Stomach (tissue), 9 donors: ENCODE results near the gene HHLA2. TPM values are rescaled to one million over a fixed set of nuclear protein-coding genes. Genes with fewer than 3 reads are reported as not detected.

Experiments used
- DNase-seq, 2 donors: peaks; one replicate each; pipeline versions ENCODE4 v3.0.0 to v3.0.0-alpha.2; 2013 to 2019
- H3K27ac ChIP-seq, 5 donors: fragments of 200-600 bp in 4 of 5; sonication (generic) in 4 of 5; one replicate each; pipeline ENCODE4 v1.5.1; 2013 to 2019; ENCODE audit warnings: mild to moderate bottlenecking in 1 of 5, moderate library complexity in 1 of 5
- H3K27me3 ChIP-seq, 3 donors: fragments of 200-600 bp; sonication (generic); one replicate each; pipeline ENCODE4 v1.5.1; 2017 to 2019; ENCODE audit warnings: mixed run types in 1 of 3
- H3K36me3 ChIP-seq, 4 donors: fragments of 200-600 bp; sonication (generic); 1 replicate in 3 of 4; 2 replicates in 1 of 4; pipeline ENCODE4 v1.5.1; 2016 to 2019
- H3K4me1 ChIP-seq, 4 donors: fragments of 200-600 bp; sonication (generic); one replicate each; pipeline ENCODE4 v1.5.1; 2016 to 2019
- H3K4me3 ChIP-seq, 4 donors: fragments of 200-600 bp; sonication (generic) in 3 of 4; one replicate each; pipeline ENCODE4 v1.5.1; 2016 to 2019; ENCODE audit warnings: mild to moderate bottlenecking in 1 of 4
- H3K9me3 ChIP-seq, 4 donors: fragments of 200-600 bp; sonication (generic); one replicate each; pipeline ENCODE4 v1.5.1; 2016 to 2019
- CTCF ChIP-seq, 7 experiments: fragments of 450-650 bp in 4 of 7; fragments of 200-600 bp in 3 of 7; sonication (generic) in 3 of 7; IDR thresholded peaks; one replicate each; pipeline ENCODE4 v1.5.1; 2016 to 2019; ENCODE audit warnings: antibody characterized with exemption in 7 of 7, control low read depth in 2 of 7, mild to moderate bottlenecking in 1 of 7
- EP300 ChIP-seq: sonication (generic); formaldehyde crosslinking; IDR thresholded peaks from one replicate; pipeline ENCODE4 v1.6.1; 2017; ENCODE audit warnings: antibody characterized with exemption
- POLR2A ChIP-seq, 4 donors: fragments of 450-650 bp; IDR thresholded peaks; one replicate each; pipeline ENCODE4 v1.6.1; 2016; ENCODE audit warnings: antibody characterized with exemption in 4 of 4, control low read depth in 2 of 4, mild to moderate bottlenecking in 1 of 4, moderate library complexity in 1 of 4
- POLR2AphosphoS5 ChIP-seq, 3 donors: sonication (generic); formaldehyde crosslinking; IDR thresholded peaks; one replicate each; pipeline ENCODE4 v1.6.1; 2016; ENCODE audit warnings: antibody characterized with exemption in 3 of 3
- WGBS, 5 donors: extraction: QIAGEN DNeasy Blood & Tissue Kit in 3 of 5; methylation state at CpG; one replicate each; pipeline versions ENCODE4 v1.1.5 to v1.1.7; 2013 to 2018; 5-methylcytosine and 5-hydroxymethylcytosine counted together
- intact Hi-C: fragments of 100-400 bp; cut with DNase I; formaldehyde crosslinking; loops from one replicate; pipeline ENCODE4 v1.15.1; 2023; ENCODE audit warnings: low total_unique reads
- polyA plus RNA-seq, 3 donors: library from polyadenylated mRNA; stranded (reverse); fragments of 200-250 nt; gene quantifications; one replicate each; pipeline ENCODE4 v1.2.3, GENCODE V29; 2013
- total RNA-seq, 5 donors: library from RNA; depleted of rRNA; stranded (reverse); fragments of >200 nt; gene quantifications; one replicate each; pipeline versions ENCODE4 v1.1.0 to v1.2.3, GENCODE V29; 2014 to 2016
- donor health status: healthy with polysubstance abuse.
- donor health status: Bipolar disorder and iron deficiency.
- donor health status: healthy.

Gene HHLA2
- total and polyA plus RNA-seq, 8 donors, result 0.23 to 18.8 (median 2.7) TPM; not detected in 1

- intact Hi-C loops, result no loop called here
- no peak overlapping the region for H3K4me3 ChIP-seq
- H3K9me3 ChIP-seq, result no peaks in the 10 kb centered on the region
- no peaks in the 10 kb centered on the region for H3K27me3 ChIP-seq
- 80 to 94% (median 91%) methylated on average over 8 to 11 of the region's 11 CpGs for WGBS, 5 donors
- no peak overlapping the region for H3K27ac ChIP-seq
- no peak for DNase-seq
- H3K36me3 ChIP-seq, result no peaks in the 10 kb centered on the region
- no peak for TF ChIP-seq CTCF (IDR thresholded peaks at IDR 0.05)
- TF ChIP-seq EP300, result no peak
- no peak for TF ChIP-seq POLR2A (IDR thresholded peaks at IDR 0.05)
- TF ChIP-seq POLR2AphosphoS5 (IDR thresholded peaks at IDR 0.05), result no peak
- H3K4me1 ChIP-seq, result peaks cover 0 to 13% (median 4%) of the 10 kb centered on the region in 4 donors
Observed at GRCh38 chr3:108410531-108410984, 114.2 kb downstream of the HHLA2 start.

GRCh38 chr3:108412121-108412750 lies 115.9 kb downstream of the HHLA2 start:
- H3K36me3 ChIP-seq, result no peaks in the 10 kb centered on the region
- 72 to 81% (median 76%) methylated on average over 6 of the region's 6 CpGs for WGBS, 5 donors
- DNase-seq, result peak in 1 of 2 donors; percentile 67
- H3K27ac ChIP-seq, result no peak overlapping the region
- no peak overlapping the region for H3K4me3 ChIP-seq
- no peaks in the 10 kb centered on the region for H3K27me3 ChIP-seq
- intact Hi-C loops, result no loop called here
- H3K9me3 ChIP-seq, result no peaks in the 10 kb centered on the region
- peaks cover 0 to 1% (median 0%) of the 10 kb centered on the region in 4 donors for H3K4me1 ChIP-seq
- TF ChIP-seq CTCF (IDR thresholded peaks at IDR 0.05) (no peak), POLR2AphosphoS5 (IDR thresholded peaks at IDR 0.05) (no peak), EP300 (no peak)

GRCh38 chr3:108414007-108414406 lies 117.7 kb downstream of the HHLA2 start:
- TF ChIP-seq EP300 (no peak), CTCF (IDR thresholded peaks at IDR 0.05) (no peak), POLR2A (IDR thresholded peaks at IDR 0.05) (no peak), POLR2AphosphoS5 (IDR thresholded peaks at IDR 0.05) (no peak)
- Histone ChIP-seq H3K36me3 (no peaks in the 10 kb centered on the region), H3K9me3 (no peaks in the 10 kb centered on the region), H3K27ac (no peak overlapping the region), H3K27me3 (no peaks in the 10 kb centered on the region), H3K4me1 (no peaks in the 10 kb centered on the region), H3K4me3 (no peak overlapping the region)
- intact Hi-C loops, result no loop called here
- no peak for DNase-seq
- WGBS, 5 donors, result 84 to 89% (median 87%) methylated on average over 5 of the region's 5 CpGs

GRCh38 chr3:108415661-108416060 lies 119.3 kb downstream of the HHLA2 start:
- no peaks in the 10 kb centered on the region for H3K27me3 ChIP-seq
- H3K9me3 ChIP-seq, result no peaks in the 10 kb centered on the region
- H3K27ac ChIP-seq, result no peak overlapping the region
- 59 to 77% (median 64%) methylated on average over 3 of the region's 3 CpGs for WGBS, 5 donors
- no peak overlapping the region for H3K4me3 ChIP-seq
- no peak for DNase-seq
- H3K36me3 ChIP-seq, result no peaks in the 10 kb centered on the region
- no peaks in the 10 kb centered on the region for H3K4me1 ChIP-seq
- intact Hi-C loops, result no loop called here
- TF ChIP-seq POLR2A (IDR thresholded peaks at IDR 0.05) (no peak), EP300 (no peak)
